ENCODE results near the gene CEP112.

CEP112 gene

GRCh38 chr17:65930140-65930730 is 261.7 kb downstream of the CEP112 start:
- Histone ChIP-seq H3K27me3 (ENCODE audit: low read length) (0 out of 2 replicates have a peak, but pooled peaks cover 3% of the 10 kb centered on the region), H3K36me3 (ENCODE audit: low read length) (no peaks in the 10 kb centered on the region), H3K27ac (ENCODE audit: low read depth, low read length) (no peak overlapping the region), H3K4me2 (ENCODE audit: low read depth, low read length, poor library complexity, severe bottlenecking) (no peak overlapping the region), H4K20me1 (ENCODE audit: low read depth, low read length) (no peaks in the 10 kb centered on the region), H2AFZ (ENCODE audit: low read depth, low read length, severe bottlenecking) (no peak overlapping the region), H3K9ac (ENCODE audit: low read length) (no peak overlapping the region), H3K9me3 (ENCODE audit: insufficient read depth, low read length) (no peaks in the 10 kb centered on the region), H3K9me2 (replicated peaks; ENCODE audit: insufficient read depth, low read length) (no peaks in the 10 kb centered on the region), H3K79me2 (ENCODE audit: insufficient read depth, low read length) (no peaks in the 10 kb centered on the region), H3K4me3 (ENCODE audit: insufficient read depth, low read length, poor library complexity, severe bottlenecking) (no peak overlapping the region), H3F3A (ENCODE audit: insufficient read depth) (no peaks in the 10 kb centered on the region)
- no peak for TF ChIP-seq EZH2phosphoT487 (conservative IDR thresholded peaks at IDR 0.05; ENCODE audit: low read length)
- no peak for TF ChIP-seq CTCF (IDR thresholded peaks at IDR 0.05; ENCODE audit: insufficient read depth, low read length, poor library complexity, severe bottlenecking)

GRCh38 chr17:65926599-65926998 is 265.3 kb downstream of the CEP112 start:
- no peak overlapping the region for H3K9ac ChIP-seq (ENCODE audit: low read length)
- H3K9me3 ChIP-seq (ENCODE audit: insufficient read depth, low read length) = no peaks in the 10 kb centered on the region
- no peaks in the 10 kb centered on the region for H3K36me3 ChIP-seq (ENCODE audit: low read length)
- no peak overlapping the region for H2AFZ ChIP-seq (ENCODE audit: low read depth, low read length, severe bottlenecking)
- TF ChIP-seq CTCF (IDR thresholded peaks at IDR 0.05; ENCODE audit: insufficient read depth, low read length, poor library complexity, severe bottlenecking) = no peak
- no peak for TF ChIP-seq EZH2phosphoT487 (conservative IDR thresholded peaks at IDR 0.05; ENCODE audit: low read length)
- no peak overlapping the region for H3K4me2 ChIP-seq (ENCODE audit: low read depth, low read length, poor library complexity, severe bottlenecking)
- no peaks in the 10 kb centered on the region for H4K20me1 ChIP-seq (ENCODE audit: low read depth, low read length)
- no peak overlapping the region for H3K4me3 ChIP-seq (ENCODE audit: insufficient read depth, low read length, poor library complexity, severe bottlenecking)
- no peak overlapping the region for H3K27ac ChIP-seq (ENCODE audit: low read depth, low read length)
- no peaks in the 10 kb centered on the region for H3K27me3 ChIP-seq (ENCODE audit: low read length)
- no peaks in the 10 kb centered on the region for H3K79me2 ChIP-seq (ENCODE audit: insufficient read depth, low read length)
- H3K9me2 ChIP-seq (replicated peaks; ENCODE audit: insufficient read depth, low read length) = no peaks in the 10 kb centered on the region
- no peaks in the 10 kb centered on the region for H3F3A ChIP-seq (ENCODE audit: insufficient read depth)

- TF ChIP-seq EZH2phosphoT487 (conservative IDR thresholded peaks at IDR 0.05; ENCODE audit: low read length) = no peak
- no peak for TF ChIP-seq CTCF (IDR thresholded peaks at IDR 0.05; ENCODE audit: insufficient read depth, low read length, poor library complexity, severe bottlenecking)
- Histone ChIP-seq H3K4me2 (ENCODE audit: low read depth, low read length, poor library complexity, severe bottlenecking) (no peak overlapping the region), H3K27me3 (ENCODE audit: low read length) (no peaks in the 10 kb centered on the region), H2AFZ (ENCODE audit: low read depth, low read length, severe bottlenecking) (no peak overlapping the region), H3K36me3 (ENCODE audit: low read length) (no peaks in the 10 kb centered on the region), H3K27ac (ENCODE audit: low read depth, low read length) (no peak overlapping the region), H3K9me2 (replicated peaks; ENCODE audit: insufficient read depth, low read length) (no peaks in the 10 kb centered on the region), H3K4me3 (ENCODE audit: insufficient read depth, low read length, poor library complexity, severe bottlenecking) (no peak overlapping the region), H3K9ac (ENCODE audit: low read length) (no peak overlapping the region), H4K20me1 (ENCODE audit: low read depth, low read length) (no peaks in the 10 kb centered on the region), H3K9me3 (ENCODE audit: insufficient read depth, low read length) (no peaks in the 10 kb centered on the region), H3K79me2 (ENCODE audit: insufficient read depth, low read length) (no peaks in the 10 kb centered on the region), H3F3A (ENCODE audit: insufficient read depth) (no peaks in the 10 kb centered on the region)
Measured at GRCh38 chr17:65925606-65926307, 266.2 kb downstream of the CEP112 start.

All from SU-DHL-6 (cell line).